Measurements from ENCODE around the gene ANKRD29. TPM values are rescaled to one million over a fixed set of nuclear protein-coding genes. Genes with fewer than 3 reads are reported as not detected.

ANKRD29 gene
- polyA plus RNA-seq, 1 donor (not counting 4 experiments of a cell fraction or from before 2014, with no cell fraction given) = 3.7 TPM

DNA sequence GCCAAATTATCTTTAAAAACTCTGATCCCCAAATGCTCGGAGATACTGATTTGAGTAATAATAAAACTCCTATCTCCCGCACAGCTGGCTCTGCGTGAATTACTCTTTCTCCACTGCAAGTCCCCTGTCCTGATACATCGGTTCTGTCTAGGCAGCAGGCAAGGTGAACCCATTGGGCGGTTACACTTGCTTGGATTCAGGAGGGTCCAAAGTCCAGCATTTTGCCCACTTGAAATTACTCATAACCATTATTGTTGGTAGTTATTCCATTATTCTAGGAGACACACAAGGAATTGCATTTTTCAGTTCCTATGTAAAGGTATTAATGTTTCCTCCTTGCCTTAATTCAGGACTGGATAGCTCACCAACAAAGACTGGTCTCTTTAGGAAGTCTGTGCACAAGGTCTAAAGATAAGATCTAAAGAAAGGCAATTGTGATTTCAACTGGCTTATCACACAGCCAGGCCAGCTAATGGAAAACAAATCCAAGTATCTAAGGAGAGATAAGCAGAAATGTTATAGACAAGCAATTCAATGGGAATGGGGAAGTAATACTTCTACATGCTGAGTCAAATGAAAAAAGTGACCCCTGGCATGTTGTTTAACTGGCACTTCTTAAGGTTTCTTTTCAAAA is 53.2 kb downstream of the ANKRD29 start:
- DNase-seq (ENCODE audit: low read depth, low spot score) (no peak), FAIRE-seq (no peak)
- no peak overlapping the region for H3K9ac ChIP-seq (ENCODE audit: control insufficient read depth, extremely low read depth, insufficient read depth, low read length)
- no peaks in the 10 kb centered on the region for H4K20me1 ChIP-seq (ENCODE audit: control insufficient read depth, extremely low read depth, insufficient read depth, low read length)
- H3K9me1 ChIP-seq (ENCODE audit: control insufficient read depth, extremely low read depth, insufficient read depth, low read length) = no peaks in the 10 kb centered on the region
- no peak overlapping the region for H3K4me3 ChIP-seq (ENCODE audit: control insufficient read depth in 2 of 3, extremely low read depth in 1 of 3, insufficient read depth in 2 of 3, low read depth in 1 of 3, low read length in 3 of 3)
- H3K27ac ChIP-seq (ENCODE audit: control insufficient read depth, insufficient read depth, low read length) = no peak overlapping the region
- no peaks in the 10 kb centered on the region for H3K36me3 ChIP-seq (ENCODE audit: control insufficient read depth in 2 of 2, extremely low read depth in 1 of 2, insufficient read depth in 2 of 2, low read length in 2 of 2)
- no peaks in the 10 kb centered on the region for H3K27me3 ChIP-seq (ENCODE audit: control insufficient read depth, extremely low read depth, insufficient read depth, low read length)
- no peak overlapping the region for H3K4me2 ChIP-seq (ENCODE audit: control insufficient read depth, extremely low read depth, insufficient read depth, low read depth, low read length)
- no peak overlapping the region for H2AFZ ChIP-seq (ENCODE audit: control insufficient read depth, low read length)
- dilution Hi-C loops (cut with MboI; ENCODE audit: extremely low pct_ligation_motif_present, low sequenced_read_pairs) = no loop called here
- TF ChIP-seq, protein P1, sequence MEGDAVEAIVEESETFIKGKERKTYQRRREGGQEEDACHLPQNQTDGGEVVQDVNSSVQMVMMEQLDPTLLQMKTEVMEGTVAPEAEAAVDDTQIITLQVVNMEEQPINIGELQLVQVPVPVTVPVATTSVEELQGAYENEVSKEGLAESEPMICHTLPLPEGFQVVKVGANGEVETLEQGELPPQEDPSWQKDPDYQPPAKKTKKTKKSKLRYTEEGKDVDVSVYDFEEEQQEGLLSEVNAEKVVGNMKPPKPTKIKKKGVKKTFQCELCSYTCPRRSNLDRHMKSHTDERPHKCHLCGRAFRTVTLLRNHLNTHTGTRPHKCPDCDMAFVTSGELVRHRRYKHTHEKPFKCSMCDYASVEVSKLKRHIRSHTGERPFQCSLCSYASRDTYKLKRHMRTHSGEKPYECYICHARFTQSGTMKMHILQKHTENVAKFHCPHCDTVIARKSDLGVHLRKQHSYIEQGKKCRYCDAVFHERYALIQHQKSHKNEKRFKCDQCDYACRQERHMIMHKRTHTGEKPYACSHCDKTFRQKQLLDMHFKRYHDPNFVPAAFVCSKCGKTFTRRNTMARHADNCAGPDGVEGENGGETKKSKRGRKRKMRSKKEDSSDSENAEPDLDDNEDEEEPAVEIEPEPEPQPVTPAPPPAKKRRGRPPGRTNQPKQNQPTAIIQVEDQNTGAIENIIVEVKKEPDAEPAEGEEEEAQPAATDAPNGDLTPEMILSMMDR (optimal IDR thresholded peaks at IDR 0.05 in 1 of 3, IDR thresholded peaks at IDR 0.05 in 1 of 3, conservative IDR thresholded peaks at IDR 0.05 in 1 of 3; ENCODE audit: extremely low read depth in 1 of 3, insufficient read depth in 2 of 3, low read length in 3 of 3) = no peak
- TF ChIP-seq EZH2 (IDR thresholded peaks at IDR 0.05; ENCODE audit: low read length) = no peak
- no peaks in the 10 kb centered on the region for H3K79me2 ChIP-seq (ENCODE audit: control insufficient read depth, insufficient read depth, low read length)
- no peaks in the 10 kb centered on the region for H3K9me3 ChIP-seq (ENCODE audit: control insufficient read depth, low read depth, low read length)
- no peaks in the 10 kb centered on the region for H3K4me1 ChIP-seq (ENCODE audit: control insufficient read depth, extremely low read depth, insufficient read depth, low read length)

DNA sequence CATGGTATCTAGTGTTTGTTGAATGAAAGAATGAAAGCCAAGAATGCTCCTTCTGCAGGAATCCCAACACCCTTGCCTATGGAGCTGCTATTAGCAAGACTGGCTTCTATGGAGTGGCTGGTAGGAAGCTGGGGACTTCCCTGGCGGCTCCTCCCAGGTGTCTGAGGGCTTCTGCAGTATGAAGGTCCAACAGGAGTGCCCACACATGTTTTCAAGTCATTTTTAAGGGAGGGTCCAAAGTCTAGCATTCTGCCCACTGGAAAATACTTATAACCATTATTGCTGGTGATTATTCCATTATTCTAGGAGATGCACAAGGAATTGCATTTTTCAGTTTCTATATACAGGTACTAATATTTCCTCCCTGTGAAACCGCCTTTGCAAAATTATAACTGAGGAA is 54.5 kb downstream of the ANKRD29 start:
- Histone ChIP-seq H3K4me2 (ENCODE audit: control insufficient read depth, extremely low read depth, insufficient read depth, low read depth, low read length) (no peak overlapping the region), H3K9ac (ENCODE audit: control insufficient read depth, extremely low read depth, insufficient read depth, low read length) (no peak overlapping the region), H2AFZ (ENCODE audit: control insufficient read depth, low read length) (no peak overlapping the region), H3K27ac (ENCODE audit: control insufficient read depth, insufficient read depth, low read length) (no peak overlapping the region), H3K27me3 (ENCODE audit: control insufficient read depth, extremely low read depth, insufficient read depth, low read length) (no peaks in the 10 kb centered on the region), H4K20me1 (ENCODE audit: control insufficient read depth, extremely low read depth, insufficient read depth, low read length) (no peaks in the 10 kb centered on the region), H3K4me3 (ENCODE audit: control insufficient read depth in 2 of 3, extremely low read depth in 1 of 3, insufficient read depth in 2 of 3, low read depth in 1 of 3, low read length in 3 of 3) (no peak overlapping the region), H3K79me2 (ENCODE audit: control insufficient read depth, insufficient read depth, low read length) (no peaks in the 10 kb centered on the region), H3K36me3 (ENCODE audit: control insufficient read depth in 2 of 2, extremely low read depth in 1 of 2, insufficient read depth in 2 of 2, low read length in 2 of 2) (no peaks in the 10 kb centered on the region), H3K9me3 (ENCODE audit: control insufficient read depth, low read depth, low read length) (no peaks in the 10 kb centered on the region), H3K9me1 (ENCODE audit: control insufficient read depth, extremely low read depth, insufficient read depth, low read length) (no peaks in the 10 kb centered on the region), H3K4me1 (ENCODE audit: control insufficient read depth, extremely low read depth, insufficient read depth, low read length) (no peaks in the 10 kb centered on the region)
- dilution Hi-C loops (cut with MboI; ENCODE audit: extremely low pct_ligation_motif_present, low sequenced_read_pairs) = no loop called here
- no peak for TF ChIP-seq EZH2 (IDR thresholded peaks at IDR 0.05; ENCODE audit: low read length)
- TF ChIP-seq, protein P1 (optimal IDR thresholded peaks at IDR 0.05 in 1 of 3, IDR thresholded peaks at IDR 0.05 in 1 of 3, conservative IDR thresholded peaks at IDR 0.05 in 1 of 3; ENCODE audit: extremely low read depth in 1 of 3, insufficient read depth in 2 of 3, low read length in 3 of 3) = no peak
- FAIRE-seq (no peak), DNase-seq (ENCODE audit: low read depth, low spot score) (no peak)

Measured in keratinocyte (primary cell).